A549 (cell line): ENCODE results near the gene CTBP1. TPM values are rescaled to one million over a fixed set of nuclear protein-coding genes. Genes with fewer than 3 reads are reported as not detected.

Experiments used
- ATAC-seq, 2 experiments: fragments of 200-7000 bp in 1 of 2; fragments of >200 bp in 1 of 2; cut with Nextera tagmentation in 1 of 2; cut with Tn5 transposase in 1 of 2; 3 replicates each; pipeline versions ENCODE4 v1.8.0 to v1.9.1; 2018 to 2020; ENCODE audit warnings: mild to moderate bottlenecking in 1 of 2, moderate library complexity in 1 of 2
- CTCF ChIA-PET: fragments of 300-600 bp; sonication (Branson Sonifier 250); formaldehyde crosslinking; extraction: SDS; loops from one replicate; lab custom pipeline; 2021; ENCODE audit warnings: antibody characterized with exemption, inconsistent platforms; lab: Yijun Ruan, JAX
- POLR2A ChIA-PET: fragments of 350-600 bp; formaldehyde crosslinking; extraction: SDS; loops from one replicate; lab custom pipeline; 2021; ENCODE audit warnings: antibody characterized with exemption, inconsistent platforms; lab: Yijun Ruan, JAX
- DNase-seq, 2 experiments: peaks; one replicate each; pipeline versions ENCODE4 v3.0.0 to v3.0.0-alpha.2; 2011 to 2016; ENCODE audit warnings: low read depth in 1 of 2, low spot score in 1 of 2
- FAIRE-seq: peaks from 2 replicates; lab custom pipeline; 2011; peaks lifted over from hg19 to GRCh38; lab: Jason Lieb, UNC
- H3K27ac ChIP-seq, 2 experiments: fragments of >200 bp; sonication (Bioruptor Twin); formaldehyde crosslinking; 3 replicates each; pipeline ENCODE4 v1.5.1; 2016 to 2017
- H3K4me1 ChIP-seq: fragments of >200 bp; sonication (Bioruptor Twin); formaldehyde crosslinking; 3 replicates; pipeline ENCODE4 v1.6.1; 2016
- H3K4me2 ChIP-seq: fragments of >200 bp; sonication (Bioruptor Twin); formaldehyde crosslinking; 3 replicates; pipeline ENCODE4 v1.6.1; 2016
- H3K4me3 ChIP-seq: fragments of >200 bp; sonication (Bioruptor Twin); formaldehyde crosslinking; 3 replicates; pipeline ENCODE4 v1.5.1; 2016
- H3K9me3 ChIP-seq: fragments of >200 bp; sonication (Bioruptor Twin); formaldehyde crosslinking; 3 replicates; pipeline ENCODE4 v1.6.1; 2016
- BHLHE40 ChIP-seq: IDR thresholded peaks from 2 replicates; pipeline ENCODE4 v1.6.1; 2012; ENCODE audit warnings: low read depth, low read length, inconsistent platforms
- CHD2 ChIP-seq: fragments of 150-350 bp; IDR thresholded peaks from 2 replicates; pipeline ENCODE4 v1.6.1; 2014; ENCODE audit warnings: low read length; ENCODE audit not compliant: partially characterized antibody
- CHD4 ChIP-seq: fragments of 200-600 bp; sonication (generic); IDR thresholded peaks from 2 replicates; pipeline ENCODE4 v1.6.1; 2016; ENCODE audit warnings: antibody characterized with exemption, mild to moderate bottlenecking, borderline replicate concordance
- EHMT2 ChIP-seq: fragments of 200-600 bp; sonication (generic); IDR thresholded peaks from 2 replicates; pipeline ENCODE4 v1.6.1; 2016; ENCODE audit warnings: antibody characterized with exemption, low read depth, mild to moderate bottlenecking, moderate library complexity
- EP300 ChIP-seq, 2 experiments: fragments of >200 bp; sonication (Bioruptor Twin); formaldehyde crosslinking; IDR thresholded peaks; 2 replicates in 1 of 2; 3 replicates in 1 of 2; pipeline ENCODE4 v1.6.1; 2016 to 2017
- FOSB ChIP-seq: fragments of 250-450 bp; sonication (Bioruptor Pico); IDR thresholded peaks from 2 replicates; pipeline ENCODE4 v1.5.0; 2020; ENCODE audit warnings: mild to moderate bottlenecking, moderate library complexity
- FOSL2 ChIP-seq, 2 experiments: fragments of 450-650 bp in 1 of 2; fragments of >200 bp in 1 of 2; sonication (Bioruptor Twin) in 1 of 2; formaldehyde crosslinking; IDR thresholded peaks; 2 replicates each; pipeline versions ENCODE4 v1.5.0 to v1.6.1; 2016 to 2020; ENCODE audit warnings: mild to moderate bottlenecking in 1 of 2, moderate library complexity in 1 of 2
- FOXS1 ChIP-seq: fragments of 250-450 bp; sonication (Bioruptor Pico); IDR thresholded peaks from 2 replicates; pipeline ENCODE4 v1.5.0; 2020; ENCODE audit warnings: mild to moderate bottlenecking, moderate library complexity
- GATA3 ChIP-seq: IDR thresholded peaks from 2 replicates; pipeline ENCODE4 v1.6.1; 2012; ENCODE audit warnings: borderline replicate concordance
- HEYL ChIP-seq: fragments of 250-450 bp; sonication (Bioruptor Pico); IDR thresholded peaks from 2 replicates; pipeline ENCODE4 v1.8.0; 2021; ENCODE audit warnings: mild to moderate bottlenecking, moderate library complexity
- HOXA7 ChIP-seq: fragments of 250-450 bp; sonication (Bioruptor Pico); IDR thresholded peaks from 2 replicates; pipeline ENCODE4 v1.5.0; 2020; ENCODE audit warnings: mild to moderate bottlenecking, moderate library complexity
- JUNB ChIP-seq: fragments of >200 bp; sonication (Bioruptor Twin); formaldehyde crosslinking; IDR thresholded peaks from 2 replicates; pipeline ENCODE4 v1.6.1; 2016
- KDM1A ChIP-seq: fragments of 200-600 bp; sonication (generic); IDR thresholded peaks from 2 replicates; pipeline ENCODE4 v1.6.1; 2016; ENCODE audit warnings: low read depth, mild to moderate bottlenecking
- MAFK ChIP-seq: fragments of 450-650 bp; IDR thresholded peaks from 2 replicates; pipeline ENCODE4 v1.6.1; 2014; ENCODE audit not compliant: partially characterized antibody
- MAZ ChIP-seq: fragments of 150-350 bp; IDR thresholded peaks from 2 replicates; pipeline ENCODE4 v1.6.1; 2014; ENCODE audit warnings: antibody characterized with exemption, low read depth, low read length, borderline replicate concordance
- NFE2L2 ChIP-seq: fragments of 150-350 bp; conservative IDR thresholded peaks from 2 replicates; pipeline ENCODE4 v1.6.1; 2014; ENCODE audit warnings: low read length
- NPAS2 ChIP-seq: fragments of 250-450 bp; sonication (Bioruptor Pico); IDR thresholded peaks from 2 replicates; pipeline ENCODE4 v1.8.0; 2022; ENCODE audit warnings: mild to moderate bottlenecking, moderate library complexity, borderline replicate concordance
- PHF8 ChIP-seq: fragments of 200-600 bp; sonication (generic); IDR thresholded peaks from 2 replicates; pipeline ENCODE4 v1.6.1; 2016; ENCODE audit warnings: low read depth, mild to moderate bottlenecking, antibody characterized with exemption, moderate library complexity, borderline replicate concordance
- POLR2AphosphoS2 ChIP-seq: conservative IDR thresholded peaks from 2 replicates; pipeline ENCODE4 v1.6.1; 2012; ENCODE audit warnings: low read length, improper control_type of control experiment, inconsistent platforms
- RCOR1 ChIP-seq: fragments of 150-350 bp; IDR thresholded peaks from 2 replicates; pipeline ENCODE4 v1.6.1; 2014; ENCODE audit warnings: antibody characterized with exemption, low read length, low read depth
- REST ChIP-seq: fragments of 200-600 bp; sonication (generic); IDR thresholded peaks from 2 replicates; pipeline ENCODE4 v1.6.1; 2016; ENCODE audit warnings: antibody characterized with exemption, mild to moderate bottlenecking, moderate library complexity
- RFX5 ChIP-seq: fragments of 450-650 bp; IDR thresholded peaks from 2 replicates; pipeline ENCODE4 v1.7.1; 2014; ENCODE audit warnings: antibody characterized with exemption, mild to moderate bottlenecking, moderate library complexity
- SMC3 ChIP-seq: fragments of >200 bp; sonication (Bioruptor Twin); formaldehyde crosslinking; IDR thresholded peaks from 3 replicates; pipeline ENCODE4 v1.6.1; 2018; ENCODE audit warnings: inconsistent platforms
- TFCP2L1 ChIP-seq: fragments of 250-450 bp; sonication (Bioruptor Pico); IDR thresholded peaks from 2 replicates; pipeline ENCODE4 v1.5.0; 2021; ENCODE audit warnings: mild to moderate bottlenecking
- ZC3H11A ChIP-seq: fragments of 450-650 bp; IDR thresholded peaks from 2 replicates; pipeline ENCODE4 v1.6.1; 2014; ENCODE audit warnings: antibody characterized with exemption, mild to moderate bottlenecking
- ZSCAN20 ChIP-seq: fragments of 250-450 bp; sonication (Bioruptor Pico); IDR thresholded peaks from 2 replicates; pipeline ENCODE4 v1.8.0; 2022; ENCODE audit warnings: mild to moderate bottlenecking, moderate library complexity
- WGBS: methylation state at CpG from one replicate; pipeline ENCODE4 v1.1.6; 2017; ENCODE audit errors: missing lambda C conversion rate; 5-methylcytosine and 5-hydroxymethylcytosine counted together
- polyA plus RNA-seq, 4 experiments: library from polyadenylated mRNA; depleted of rRNA in 3 of 4; stranded (reverse); fragments of >200 nt; fragmentation: RNase III in 1 of 4; extraction: RNeasy Plus Mini Kit Qiagen cat#74134 plus additional on column Dnase treatment in 1 of 4; gene quantifications; 2 replicates in 3 of 4; 3 replicates in 1 of 4; pipeline ENCODE4 v1.2.3, GENCODE V29; 2011 to 2017
- TF ChIP-seq, protein P1 (sequence below): fragments of 250-450 bp; sonication (Bioruptor Pico); IDR thresholded peaks from 2 replicates; pipeline ENCODE4 v1.5.0; 2021; ENCODE audit warnings: mild to moderate bottlenecking, moderate library complexity, borderline replicate concordance
- TF ChIP-seq, protein P2 (sequence below): fragments of >200 bp; sonication (Bioruptor Twin); formaldehyde crosslinking; IDR thresholded peaks from 3 replicates; pipeline ENCODE4 v1.5.1; 2016
- TF ChIP-seq, protein P3 (sequence below): fragments of 150-350 bp; IDR thresholded peaks from 2 replicates; pipeline ENCODE4 v1.6.1; 2014; ENCODE audit warnings: low read depth, mild to moderate bottlenecking, low read length
- TF ChIP-seq, protein P4 (sequence below): IDR thresholded peaks from 2 replicates; pipeline ENCODE4 v1.6.1; 2012

The CTBP1 gene
- polyA plus RNA-seq, 2 of the 4 experiments (the other 2 are of a cell fraction): 43.1 to 93.1 TPM

DNA sequence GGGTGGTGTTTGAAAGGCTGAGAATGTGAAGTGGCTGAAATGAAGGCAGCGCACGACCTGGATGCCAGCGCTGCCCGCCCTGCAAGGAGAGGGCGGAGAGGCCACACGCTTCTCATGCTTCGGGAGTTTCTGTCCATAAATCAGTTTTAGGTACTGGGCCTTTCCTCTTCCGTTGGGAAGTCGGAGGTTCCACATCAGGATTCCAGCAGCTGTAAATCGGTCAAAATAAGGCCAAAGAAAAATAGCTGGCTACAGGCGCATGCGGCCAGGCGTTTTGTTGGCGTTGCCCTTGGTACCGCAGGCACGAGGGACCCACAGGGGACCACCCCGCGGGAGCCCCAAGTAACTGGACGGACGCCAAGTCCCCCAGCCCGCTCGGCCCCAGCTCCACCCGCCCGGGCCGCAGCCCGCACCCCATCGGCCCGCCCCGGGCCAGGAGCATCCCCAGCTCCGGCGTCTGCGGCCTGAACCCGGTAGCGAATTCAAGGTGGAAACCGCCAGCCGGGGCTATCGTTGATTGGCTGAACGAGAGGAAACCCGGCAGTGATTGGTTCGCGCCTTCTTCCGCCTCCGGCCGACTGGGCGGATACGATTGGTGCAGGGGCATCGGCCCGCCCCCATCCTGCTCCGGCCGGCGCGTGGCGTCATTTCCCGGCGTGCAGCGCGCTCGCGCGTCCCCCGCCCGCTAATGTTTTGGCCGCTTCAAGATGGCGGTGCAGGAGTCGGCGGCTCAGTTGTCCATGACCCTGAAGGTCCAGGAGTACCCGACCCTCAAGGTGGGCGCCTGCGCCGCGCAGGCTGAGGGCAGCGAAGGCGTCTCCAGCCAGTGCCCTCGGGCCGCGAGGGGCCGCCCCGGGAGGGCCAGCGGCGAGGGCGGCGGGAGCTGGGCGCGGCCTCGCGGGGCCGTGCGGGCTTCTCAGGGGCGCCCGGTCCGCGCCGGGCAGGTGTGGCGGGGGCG, 40.6 kb upstream of the CTBP1 start, which contains the start of gene MAEA:
Gene MAEA (plus strand): TSS at position 685 of the 958 bp plus-strand sequence. CDS start 23 bp downstream, at position 708.
- H3K4me3 ChIP-seq: peak within 1 kb of the TSS; percentile 94
- peak; percentile 95 to 98 for DNase-seq
- FAIRE-seq: no peak
- ChIA-PET POLR2A (interaction anchor here (0.6 to 2.0 kb wide), 4 partner anchors 10 to 43 kb away, joined by 3 to 5 read pairs (median 4); partner anchors contain the start of gene CTBP1), CTCF (interaction anchor here (0.9 to 2.2 kb wide), 3 partner anchors 23 to 67 kb away, joined by 3 to 5 read pairs (median 4); no protein-coding TSS in a partner anchor)
- H3K4me2 ChIP-seq: peak within 1 kb of the TSS; percentile 96
- ATAC-seq: peak; percentile 97 to 99
- no peaks in the 10 kb centered on the region; the same call in 2 of the 3 replicates for H3K9me3 ChIP-seq
- WGBS: 23% methylated on average over 13 of the region's 95 CpGs
- peaks cover 14% of the 10 kb centered on the region; the same call in 2 of the 3 replicates for H3K4me1 ChIP-seq
- peak within 1 kb of the TSS; percentile 94 to 99 for H3K27ac ChIP-seq
- no peak for TF ChIP-seq HOXA7 (CRISPR knock-in tag)
- no peak for TF ChIP-seq FOXS1 (CRISPR knock-in tag)
- no peak for TF ChIP-seq BHLHE40
- TF ChIP-seq, protein P1, sequence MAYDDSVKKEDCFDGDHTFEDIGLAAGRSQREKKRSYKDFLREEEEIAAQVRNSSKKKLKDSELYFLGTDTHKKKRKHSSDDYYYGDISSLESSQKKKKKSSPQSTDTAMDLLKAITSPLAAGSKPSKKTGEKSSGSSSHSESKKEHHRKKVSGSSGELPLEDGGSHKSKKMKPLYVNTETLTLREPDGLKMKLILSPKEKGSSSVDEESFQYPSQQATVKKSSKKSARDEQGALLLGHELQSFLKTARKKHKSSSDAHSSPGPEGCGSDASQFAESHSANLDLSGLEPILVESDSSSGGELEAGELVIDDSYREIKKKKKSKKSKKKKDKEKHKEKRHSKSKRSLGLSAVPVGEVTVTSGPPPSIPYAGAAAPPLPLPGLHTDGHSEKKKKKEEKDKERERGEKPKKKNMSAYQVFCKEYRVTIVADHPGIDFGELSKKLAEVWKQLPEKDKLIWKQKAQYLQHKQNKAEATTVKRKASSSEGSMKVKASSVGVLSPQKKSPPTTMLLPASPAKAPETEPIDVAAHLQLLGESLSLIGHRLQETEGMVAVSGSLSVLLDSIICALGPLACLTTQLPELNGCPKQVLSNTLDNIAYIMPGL (CRISPR knock-in tag): 0 out of 2 replicates have a peak, but pooled peaks have one; percentile 40
- peak; percentile 80; the same call in 1 of the 2 replicates for TF ChIP-seq PHF8
- peak; percentile 56; the same call in 1 of the 2 replicates for TF ChIP-seq RFX5
- TF ChIP-seq, protein P2, sequence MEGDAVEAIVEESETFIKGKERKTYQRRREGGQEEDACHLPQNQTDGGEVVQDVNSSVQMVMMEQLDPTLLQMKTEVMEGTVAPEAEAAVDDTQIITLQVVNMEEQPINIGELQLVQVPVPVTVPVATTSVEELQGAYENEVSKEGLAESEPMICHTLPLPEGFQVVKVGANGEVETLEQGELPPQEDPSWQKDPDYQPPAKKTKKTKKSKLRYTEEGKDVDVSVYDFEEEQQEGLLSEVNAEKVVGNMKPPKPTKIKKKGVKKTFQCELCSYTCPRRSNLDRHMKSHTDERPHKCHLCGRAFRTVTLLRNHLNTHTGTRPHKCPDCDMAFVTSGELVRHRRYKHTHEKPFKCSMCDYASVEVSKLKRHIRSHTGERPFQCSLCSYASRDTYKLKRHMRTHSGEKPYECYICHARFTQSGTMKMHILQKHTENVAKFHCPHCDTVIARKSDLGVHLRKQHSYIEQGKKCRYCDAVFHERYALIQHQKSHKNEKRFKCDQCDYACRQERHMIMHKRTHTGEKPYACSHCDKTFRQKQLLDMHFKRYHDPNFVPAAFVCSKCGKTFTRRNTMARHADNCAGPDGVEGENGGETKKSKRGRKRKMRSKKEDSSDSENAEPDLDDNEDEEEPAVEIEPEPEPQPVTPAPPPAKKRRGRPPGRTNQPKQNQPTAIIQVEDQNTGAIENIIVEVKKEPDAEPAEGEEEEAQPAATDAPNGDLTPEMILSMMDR: no peak
- no peak for TF ChIP-seq CHD4
- no peak for TF ChIP-seq NPAS2 (CRISPR knock-in tag)
- no peak for TF ChIP-seq GATA3
- no peak for TF ChIP-seq RCOR1
- no peak for TF ChIP-seq CHD2
- no peak for TF ChIP-seq JUNB
- TF ChIP-seq, protein P3, sequence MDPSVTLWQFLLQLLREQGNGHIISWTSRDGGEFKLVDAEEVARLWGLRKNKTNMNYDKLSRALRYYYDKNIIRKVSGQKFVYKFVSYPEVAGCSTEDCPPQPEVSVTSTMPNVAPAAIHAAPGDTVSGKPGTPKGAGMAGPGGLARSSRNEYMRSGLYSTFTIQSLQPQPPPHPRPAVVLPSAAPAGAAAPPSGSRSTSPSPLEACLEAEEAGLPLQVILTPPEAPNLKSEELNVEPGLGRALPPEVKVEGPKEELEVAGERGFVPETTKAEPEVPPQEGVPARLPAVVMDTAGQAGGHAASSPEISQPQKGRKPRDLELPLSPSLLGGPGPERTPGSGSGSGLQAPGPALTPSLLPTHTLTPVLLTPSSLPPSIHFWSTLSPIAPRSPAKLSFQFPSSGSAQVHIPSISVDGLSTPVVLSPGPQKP: no peak
- TF ChIP-seq ZSCAN20 (CRISPR knock-in tag): no peak
- no peak for TF ChIP-seq KDM1A
- TF ChIP-seq EP300 (IDR thresholded peaks at IDR 0.05): no peak
- TF ChIP-seq MAZ: no peak
- no peak for TF ChIP-seq TFCP2L1 (CRISPR knock-in tag)
- TF ChIP-seq SMC3: no peak
- no peak for TF ChIP-seq EHMT2
- TF ChIP-seq ZC3H11A: no peak
- no peak for TF ChIP-seq POLR2AphosphoS2
- no peak for TF ChIP-seq NFE2L2
- no peak for TF ChIP-seq REST
- TF ChIP-seq, protein P4, sequence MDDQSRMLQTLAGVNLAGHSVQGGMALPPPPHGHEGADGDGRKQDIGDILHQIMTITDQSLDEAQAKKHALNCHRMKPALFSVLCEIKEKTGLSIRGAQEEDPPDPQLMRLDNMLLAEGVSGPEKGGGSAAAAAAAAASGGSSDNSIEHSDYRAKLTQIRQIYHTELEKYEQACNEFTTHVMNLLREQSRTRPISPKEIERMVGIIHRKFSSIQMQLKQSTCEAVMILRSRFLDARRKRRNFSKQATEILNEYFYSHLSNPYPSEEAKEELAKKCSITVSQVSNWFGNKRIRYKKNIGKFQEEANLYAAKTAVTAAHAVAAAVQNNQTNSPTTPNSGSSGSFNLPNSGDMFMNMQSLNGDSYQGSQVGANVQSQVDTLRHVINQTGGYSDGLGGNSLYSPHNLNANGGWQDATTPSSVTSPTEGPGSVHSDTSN: no peak
- no peak for TF ChIP-seq FOSB (CRISPR knock-in tag)
- TF ChIP-seq MAFK: no peak
- no peak for TF ChIP-seq HEYL (CRISPR knock-in tag)
- no peak for TF ChIP-seq FOSL2 (IDR thresholded peaks at IDR 0.05)
- no peak for TF ChIP-seq FOSL2 (CRISPR knock-in tag; IDR thresholded peaks at IDR 0.05)
